Activated naive CD4-positive, alpha-beta T cell treated with anti-CD3 and anti-CD28 coated beads, Interleukin-2, amount 10 ng/mL, durations not matched to agents 7 days and 5 days (primary cell): ENCODE measurements around the gene CHD1L.
"Not testable (repeated sequence)": the region's sequence is repeated elsewhere in the genome, so short reads cannot be mapped to it uniquely, and the experiment has no call there.

Experiments
- CTCF ChIA-PET: fragments of 350-600 bp; sonication (Branson Sonifier 250); formaldehyde crosslinking; loops from one replicate; lab custom pipeline; 2021; ENCODE audit warnings: antibody characterized with exemption; lab: Charles Lee
- DNase-seq: peaks from one replicate; pipeline ENCODE4 v3.0.0-alpha.2; 2020
- H3K27ac Mint-ChIP-seq: one replicate; pipeline ENCODE4 v1.8.0; 2021; ENCODE audit warnings: mild to moderate bottlenecking, moderate library complexity, mixed read lengths
- H3K27me3 Mint-ChIP-seq: one replicate; pipeline ENCODE4 v1.8.0; 2021; ENCODE audit warnings: mild to moderate bottlenecking, mixed read lengths
- H3K36me3 Mint-ChIP-seq: one replicate; pipeline ENCODE4 v1.8.0; 2021; ENCODE audit warnings: mixed read lengths
- H3K4me1 Mint-ChIP-seq: one replicate; pipeline ENCODE4 v1.8.0; 2021; ENCODE audit warnings: mixed read lengths
- H3K4me3 Mint-ChIP-seq: one replicate; pipeline ENCODE4 v1.8.0; 2021; ENCODE audit warnings: mild to moderate bottlenecking, moderate library complexity, mixed read lengths
- H3K9me3 Mint-ChIP-seq: one replicate; pipeline ENCODE4 v1.8.0; 2021; ENCODE audit warnings: mixed read lengths

Gene CHD1L

GRCh38 chr1:147267711-147268110 lies 25.2 kb downstream of the CHD1L start:
- peaks cover 60% of the 10 kb centered on the region for H3K36me3 Mint-ChIP-seq

GRCh38 chr1:147270721-147271120 lies 28.2 kb downstream of the CHD1L start:
- CTCF ChIA-PET, result no interaction called here
- no peaks in the 10 kb centered on the region for H3K27me3 Mint-ChIP-seq

More at GRCh38 chr1:147267711-147268110, 25.2 kb downstream of the CHD1L start:
- no peak overlapping the region for H3K4me3 Mint-ChIP-seq
- no peak for DNase-seq
- no peak overlapping the region for H3K27ac Mint-ChIP-seq
- H3K27me3 Mint-ChIP-seq, result no peaks in the 10 kb centered on the region
- CTCF ChIA-PET, result interaction anchor here (0.6 kb wide), 1 partner anchor 26 kb away, joined by 3 read pairs; no protein-coding TSS in a partner anchor
- H3K4me1 Mint-ChIP-seq, result no peaks in the 10 kb centered on the region
- no peaks in the 10 kb centered on the region for H3K9me3 Mint-ChIP-seq

GRCh38 chr1:147272042-147272441 lies 29.6 kb downstream of the CHD1L start:
- Mint-ChIP-seq H3K9me3 (no peaks in the 10 kb centered on the region), H3K4me1 (peaks cover 3% of the 10 kb centered on the region), H3K36me3 (peaks cover 51% of the 10 kb centered on the region), H3K4me3 (no peak overlapping the region), H3K27me3 (no peaks in the 10 kb centered on the region), H3K27ac (no peak overlapping the region)
- CTCF ChIA-PET, result interaction anchor here (0.5 to 2.5 kb wide), 5 partner anchors 10 to 617 kb away, joined by 3 to 11 read pairs (median 7); no protein-coding TSS in a partner anchor
- DNase-seq, result no peak

More at GRCh38 chr1:147270721-147271120, 28.2 kb downstream of the CHD1L start:
- peaks cover 52% of the 10 kb centered on the region for H3K36me3 Mint-ChIP-seq
- DNase-seq, result no peak
- H3K9me3 Mint-ChIP-seq, result no peaks in the 10 kb centered on the region
- peaks cover 3% of the 10 kb centered on the region for H3K4me1 Mint-ChIP-seq
- H3K27ac Mint-ChIP-seq, result no peak overlapping the region
- H3K4me3 Mint-ChIP-seq, result no peak overlapping the region

GRCh38 chr1:147273409-147274336 lies 31.2 kb downstream of the CHD1L start:
- Mint-ChIP-seq H3K27ac (no peak overlapping the region), H3K27me3 (no peaks in the 10 kb centered on the region), H3K4me3 (no peak overlapping the region), H3K36me3 (peaks cover 46% of the 10 kb centered on the region), H3K9me3 (no peaks in the 10 kb centered on the region), H3K4me1 (peaks cover 3% of the 10 kb centered on the region)
- CTCF ChIA-PET, result interaction anchor here (0.7 to 2.5 kb wide), 15 partner anchors 8 to 619 kb away, joined by 3 to 20 read pairs (median 4); no protein-coding TSS in a partner anchor
- peak; percentile 46 for DNase-seq

DNA sequence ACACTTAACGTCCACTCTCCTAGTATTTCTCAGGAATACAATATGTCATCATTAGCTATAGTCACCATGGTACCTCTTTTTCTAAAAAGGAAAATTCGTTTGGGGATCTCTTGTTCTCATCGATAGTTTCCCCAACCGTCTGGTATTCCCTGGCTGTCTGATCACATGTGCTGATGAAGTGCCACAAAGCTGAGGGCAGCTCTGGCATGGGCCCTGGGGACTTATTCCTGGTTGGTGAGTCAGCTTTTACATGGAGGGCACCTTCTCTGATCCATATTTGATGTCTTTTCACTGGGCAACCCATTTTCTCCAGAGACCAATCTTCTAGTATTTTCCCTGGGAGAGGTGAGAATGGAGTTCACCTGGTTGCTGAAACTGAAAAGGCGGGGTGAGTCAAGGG lies 39.5 kb downstream of the CHD1L start:
- Mint-ChIP-seq H3K4me1 (no peaks in the 10 kb centered on the region), H3K27ac (no peak overlapping the region), H3K4me3 (no peak overlapping the region), H3K36me3 (peaks cover 50% of the 10 kb centered on the region), H3K9me3 (no peaks in the 10 kb centered on the region), H3K27me3 (no peaks in the 10 kb centered on the region)
- CTCF ChIA-PET, result interaction anchor here (3.2 kb wide), 1 partner anchor 9 kb away, joined by 10 read pairs; no protein-coding TSS in a partner anchor
- DNase-seq, result no peak

DNA sequence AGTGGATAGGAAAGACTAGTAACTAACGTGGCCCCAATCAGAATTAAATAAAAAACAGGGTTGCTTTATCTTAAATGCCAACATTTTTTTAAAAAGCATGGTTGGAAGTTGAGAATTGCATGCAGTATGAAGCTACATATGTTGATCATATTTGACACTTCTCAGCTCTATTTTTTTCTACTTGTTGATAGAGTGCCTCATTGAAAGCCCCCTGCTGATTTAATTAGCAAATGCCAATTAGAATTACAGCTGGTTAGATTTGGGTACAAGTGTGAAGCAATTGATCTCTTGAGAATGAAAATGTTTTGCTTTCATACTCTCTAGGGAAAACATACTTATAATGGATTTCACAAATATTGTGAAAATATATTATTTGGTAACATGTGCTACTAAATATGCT lies 40.5 kb downstream of the CHD1L start:
- H3K4me3 Mint-ChIP-seq, result no peak overlapping the region
- CTCF ChIA-PET, result interaction anchor here (3.2 kb wide), 1 partner anchor 10 kb away, joined by 10 read pairs; no protein-coding TSS in a partner anchor
- H3K4me1 Mint-ChIP-seq, result no peaks in the 10 kb centered on the region
- no peaks in the 10 kb centered on the region for H3K9me3 Mint-ChIP-seq
- no peak for DNase-seq
- H3K36me3 Mint-ChIP-seq, result peaks cover 50% of the 10 kb centered on the region
- no peaks in the 10 kb centered on the region for H3K27me3 Mint-ChIP-seq
- no peak overlapping the region for H3K27ac Mint-ChIP-seq

DNA sequence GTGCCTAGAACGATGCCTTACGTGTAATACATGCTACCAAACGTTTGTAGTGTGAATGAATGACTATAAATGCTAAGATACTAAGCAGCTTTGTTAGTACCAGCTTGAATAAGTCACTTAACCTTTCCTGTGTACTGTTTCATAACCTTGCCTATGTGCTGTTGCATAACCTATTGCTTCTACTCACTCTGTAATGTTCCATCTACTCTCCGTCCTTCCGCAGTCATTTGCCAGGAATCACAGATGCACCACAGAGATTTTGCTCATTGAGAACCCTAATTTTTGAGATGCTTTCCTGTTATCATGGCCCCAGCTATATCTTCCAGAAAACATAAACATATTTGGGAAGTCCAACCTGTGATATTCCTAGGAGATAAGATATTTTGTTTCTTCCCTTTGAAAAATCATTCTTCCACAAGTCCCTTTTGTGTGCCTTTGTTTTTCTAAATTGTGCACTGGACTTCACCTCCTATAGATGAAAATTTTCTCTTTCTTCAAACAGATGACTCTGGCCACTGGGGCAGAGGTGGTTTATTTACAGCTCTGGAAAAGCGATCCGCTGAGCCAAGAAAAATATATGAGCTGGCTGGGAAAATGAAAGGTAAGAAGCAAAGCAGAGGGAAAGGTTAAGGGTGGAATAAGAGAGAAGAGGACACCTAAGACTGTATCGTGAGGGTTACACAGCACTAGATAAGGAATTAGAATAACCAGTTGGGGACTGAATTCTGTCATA lies 44.8 kb downstream of the CHD1L start:
- H3K27ac Mint-ChIP-seq, result no peak overlapping the region
- peaks cover 6% of the 10 kb centered on the region for H3K4me1 Mint-ChIP-seq
- CTCF ChIA-PET, result interaction anchor here (0.8 kb wide), 1 partner anchor 13 kb away, joined by 3 read pairs; no protein-coding TSS in a partner anchor
- no peak for DNase-seq
- H3K27me3 Mint-ChIP-seq, result no peaks in the 10 kb centered on the region
- no peak overlapping the region for H3K4me3 Mint-ChIP-seq
- H3K36me3 Mint-ChIP-seq, result peaks cover 87% of the 10 kb centered on the region
- no peaks in the 10 kb centered on the region for H3K9me3 Mint-ChIP-seq

DNA sequence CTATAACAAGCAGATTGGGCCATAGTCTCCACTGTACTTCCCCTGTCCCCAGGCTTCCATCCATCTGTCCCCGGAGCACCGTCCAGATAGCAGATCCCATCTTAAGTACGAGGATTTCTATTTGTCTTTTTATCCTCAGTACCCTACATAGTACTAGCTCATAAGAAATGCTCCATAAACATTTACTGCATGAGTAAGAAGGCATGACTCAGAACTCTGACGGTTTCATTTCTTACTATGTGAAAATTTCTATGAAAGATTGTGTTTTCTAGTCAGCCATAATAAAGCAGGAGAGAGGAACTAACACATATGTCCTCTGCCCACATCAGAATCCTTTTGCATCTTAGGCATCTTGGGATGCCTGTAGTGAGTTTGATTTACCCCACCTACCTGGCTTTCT lies 49.5 kb downstream of the CHD1L start:
- Mint-ChIP-seq H3K4me3 (no peak overlapping the region), H3K36me3 (peaks cover 97% of the 10 kb centered on the region), H3K27ac (no peak overlapping the region), H3K4me1 (peaks cover 6% of the 10 kb centered on the region), H3K9me3 (no peaks in the 10 kb centered on the region), H3K27me3 (no peaks in the 10 kb centered on the region)
- no peak for DNase-seq
- CTCF ChIA-PET, result no interaction called here

DNA sequence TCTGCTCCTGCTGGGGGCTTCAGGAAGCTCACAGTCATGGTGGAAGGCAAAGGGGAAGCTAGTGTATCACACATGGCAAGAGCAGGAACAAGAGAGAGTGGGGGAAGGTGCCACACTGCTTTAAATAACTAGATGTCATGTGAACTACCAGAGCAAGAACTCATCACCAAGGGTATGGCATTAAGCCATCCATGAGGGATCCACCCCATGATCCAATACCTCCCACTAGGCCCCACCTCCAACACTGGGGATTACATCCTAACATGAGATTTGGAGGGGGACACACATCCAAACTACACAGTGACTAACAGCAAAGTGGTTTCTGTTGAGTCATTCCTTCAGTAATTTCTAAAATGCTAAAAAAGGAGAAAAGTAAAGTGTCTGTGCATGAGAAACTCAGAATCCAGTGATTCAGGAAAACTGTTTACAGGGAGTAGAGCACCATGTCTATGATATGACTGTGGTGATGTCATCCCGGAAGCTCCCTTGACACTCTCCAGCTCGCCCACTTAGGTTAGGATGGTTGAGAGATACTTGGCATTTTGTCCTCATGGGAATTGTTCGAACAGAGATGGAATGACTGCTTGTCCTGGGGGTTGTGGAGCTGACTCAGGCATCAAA lies 50.3 kb downstream of the CHD1L start:
- Mint-ChIP-seq H3K9me3 (peaks cover 2% of the 10 kb centered on the region), H3K4me3 (no peak overlapping the region), H3K27me3 (no peaks in the 10 kb centered on the region), H3K36me3 (peaks cover 96% of the 10 kb centered on the region), H3K27ac (no peak overlapping the region), H3K4me1 (peaks cover 6% of the 10 kb centered on the region)
- DNase-seq, result no peak
- CTCF ChIA-PET, result no interaction called here

- CTCF ChIA-PET, result no interaction called here
- H3K9me3 Mint-ChIP-seq, result peaks cover 18% of the 10 kb centered on the region
- H3K27me3 Mint-ChIP-seq, result no peaks in the 10 kb centered on the region
- no peak for DNase-seq
- no peaks in the 10 kb centered on the region for H3K4me1 Mint-ChIP-seq
- no peak overlapping the region for H3K4me3 Mint-ChIP-seq
- H3K27ac Mint-ChIP-seq, result no peak overlapping the region
- peaks cover 62% of the 10 kb centered on the region for H3K36me3 Mint-ChIP-seq
These were observed 55.0 kb downstream of the CHD1L start for GRCh38 chr1:147297438-147297837.

DNA sequence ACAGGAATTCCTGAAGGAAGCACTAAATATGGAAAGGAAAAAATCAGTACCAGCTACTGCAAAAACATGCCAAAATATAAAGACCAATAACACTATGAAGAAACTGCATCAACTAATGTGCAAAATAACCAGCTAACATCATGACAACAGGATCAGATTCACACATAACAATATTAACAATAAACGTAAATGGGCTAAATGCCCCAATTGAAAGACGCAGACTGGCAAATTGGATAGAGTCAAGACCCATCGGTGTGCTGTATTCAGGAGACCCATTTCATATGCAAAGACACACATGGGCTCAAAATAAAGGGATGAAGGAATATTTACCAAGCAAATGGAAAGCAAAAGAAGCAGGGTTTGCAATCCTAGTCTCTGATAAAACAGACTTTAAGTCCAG lies 63.3 kb downstream of the CHD1L start:
- H3K4me1 Mint-ChIP-seq, H3K27ac Mint-ChIP-seq, H3K36me3 Mint-ChIP-seq, CTCF ChIA-PET, DNase-seq, H3K4me3 Mint-ChIP-seq, H3K27me3 Mint-ChIP-seq: not testable (repeated sequence)
- H3K9me3 Mint-ChIP-seq, result peaks cover 57% of the 10 kb centered on the region

DNA sequence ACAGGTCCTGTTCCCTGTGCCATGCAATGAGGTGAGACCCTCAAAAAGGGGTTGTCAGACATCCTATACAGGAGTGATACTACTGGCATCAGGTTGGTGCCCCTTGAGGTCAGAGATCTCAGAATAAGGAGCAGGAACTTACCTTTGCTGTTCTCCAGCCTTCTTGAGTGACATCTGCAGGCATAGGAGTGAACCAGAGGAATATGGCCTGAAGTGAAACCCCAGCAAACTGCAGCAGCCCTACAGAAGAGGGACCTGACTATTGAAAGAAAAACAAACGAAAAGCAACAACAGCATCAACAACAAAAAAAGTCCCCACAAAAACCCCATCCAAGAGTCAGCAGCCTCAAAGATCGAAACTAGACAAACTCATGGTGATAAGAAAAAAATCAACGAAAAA lies 74.5 kb downstream of the CHD1L start:
- DNase-seq, result no peak
- H3K36me3 Mint-ChIP-seq, result no peaks in the 10 kb centered on the region
- no peak overlapping the region for H3K27ac Mint-ChIP-seq
- H3K27me3 Mint-ChIP-seq, result no peaks in the 10 kb centered on the region
- CTCF ChIA-PET, result no interaction called here
- no peaks in the 10 kb centered on the region for H3K4me1 Mint-ChIP-seq
- H3K9me3 Mint-ChIP-seq, result peaks cover under 1% of the 10 kb centered on the region
- H3K4me3 Mint-ChIP-seq, result no peak overlapping the region

DNA sequence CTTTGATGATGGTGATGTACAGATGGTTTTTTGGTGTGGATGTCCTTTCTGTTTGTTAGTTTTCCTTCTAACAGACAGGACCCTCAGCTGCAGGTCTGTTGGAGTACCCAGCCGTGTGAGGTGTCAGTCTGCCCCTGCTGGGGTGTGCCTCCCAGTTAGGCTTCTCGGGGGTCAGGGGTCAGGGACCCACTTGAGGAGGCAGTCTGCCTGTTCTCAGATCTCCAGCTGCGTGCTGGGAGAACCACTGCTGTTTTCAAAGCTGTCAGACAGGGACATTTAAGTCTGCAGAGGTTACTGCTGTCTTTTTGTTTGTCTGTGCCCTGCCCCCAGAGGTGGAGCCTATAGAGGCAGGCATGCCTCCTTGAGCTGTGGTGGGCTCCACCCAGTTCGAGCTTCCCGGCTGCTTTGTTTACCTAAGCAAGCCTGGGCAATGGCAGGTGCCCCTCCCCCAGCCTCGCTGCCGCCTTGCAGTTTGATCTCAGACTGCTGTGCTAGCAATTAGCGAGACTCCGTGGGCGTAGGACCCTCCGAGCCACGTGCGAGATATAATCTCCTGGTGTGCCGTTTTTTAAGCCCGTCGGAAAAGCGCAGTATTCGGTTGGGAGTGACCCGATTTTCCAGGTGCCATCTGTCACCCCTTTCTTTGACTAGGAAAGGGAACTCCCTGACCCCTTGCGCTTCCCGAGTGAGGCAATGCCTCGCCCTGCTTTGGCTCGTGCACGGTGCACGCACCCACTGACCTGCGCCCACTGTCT lies 84.6 kb downstream of the CHD1L start:
- H3K27ac Mint-ChIP-seq, H3K27me3 Mint-ChIP-seq, CTCF ChIA-PET, DNase-seq, H3K4me1 Mint-ChIP-seq, H3K9me3 Mint-ChIP-seq, H3K4me3 Mint-ChIP-seq, H3K36me3 Mint-ChIP-seq: not testable (repeated sequence)
